C1 segment of cervical spinal cord (tissue), 14 donors: ENCODE results near the gene CACNA1F.
A peak's percentile ranks its signal among the peaks of the same experiment; 100 is the strongest.

ENCODE experiments used
- DNase-seq, 14 donors: peaks; one replicate each; lab custom pipeline; 2025; lab: John Stamatoyannopoulos, UW

CACNA1F gene

DNA sequence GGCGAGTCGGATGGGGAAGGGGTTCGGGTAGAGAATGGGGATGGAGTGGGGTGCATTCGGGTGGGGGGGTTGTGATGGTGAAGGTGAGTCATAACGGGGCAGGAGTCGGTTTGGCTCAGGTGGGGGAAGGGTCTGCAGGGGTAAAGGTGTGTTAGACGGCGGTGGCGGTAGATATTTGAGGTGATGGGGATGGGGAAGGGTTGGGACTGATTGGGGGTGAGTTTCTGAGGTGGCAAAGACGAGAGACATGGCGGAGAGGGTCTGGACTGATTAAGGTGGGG, 33.9 kb downstream of the CACNA1F start:
- DNase-seq = peak in 1 of 14 donors; percentile 22

DNA sequence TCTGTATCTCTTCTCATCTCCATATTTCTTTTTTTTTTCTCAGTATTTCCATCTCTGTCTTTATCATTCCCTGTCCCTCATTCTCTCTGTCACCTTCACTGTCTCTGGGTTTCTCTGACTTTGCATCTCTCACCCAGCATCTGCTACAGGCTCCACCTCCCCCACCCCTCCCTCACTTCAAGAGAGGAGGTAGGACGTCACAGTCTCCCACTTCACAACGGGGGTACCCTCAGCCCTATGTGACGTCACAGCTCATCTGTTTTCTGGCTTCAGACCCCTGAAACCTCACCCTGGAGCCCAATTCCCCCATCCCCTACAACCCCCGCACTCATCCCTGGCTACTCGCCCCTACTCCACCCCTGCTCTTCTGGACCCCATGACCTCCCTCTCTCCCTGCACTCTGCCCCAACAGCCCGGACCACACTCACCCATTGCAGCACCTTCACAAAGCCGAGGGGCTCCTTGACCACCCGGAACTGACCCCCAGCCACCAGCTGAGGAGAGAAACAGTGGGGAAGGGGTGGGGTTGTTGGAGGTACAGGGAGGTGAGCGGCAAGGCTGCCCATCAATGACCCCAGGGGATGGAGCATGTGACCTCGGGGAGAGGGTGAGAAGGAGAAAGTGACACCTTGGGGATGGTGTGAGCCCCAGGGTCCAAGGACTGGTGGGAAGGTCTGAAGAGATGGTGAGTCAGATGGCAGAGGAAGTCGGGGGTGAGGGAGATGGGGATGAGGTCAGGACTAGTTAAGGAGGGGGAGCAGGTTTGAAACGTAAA, 34.4 kb downstream of the CACNA1F start:
- DNase-seq = peak in 1 of 14 donors; percentile 12

DNA sequence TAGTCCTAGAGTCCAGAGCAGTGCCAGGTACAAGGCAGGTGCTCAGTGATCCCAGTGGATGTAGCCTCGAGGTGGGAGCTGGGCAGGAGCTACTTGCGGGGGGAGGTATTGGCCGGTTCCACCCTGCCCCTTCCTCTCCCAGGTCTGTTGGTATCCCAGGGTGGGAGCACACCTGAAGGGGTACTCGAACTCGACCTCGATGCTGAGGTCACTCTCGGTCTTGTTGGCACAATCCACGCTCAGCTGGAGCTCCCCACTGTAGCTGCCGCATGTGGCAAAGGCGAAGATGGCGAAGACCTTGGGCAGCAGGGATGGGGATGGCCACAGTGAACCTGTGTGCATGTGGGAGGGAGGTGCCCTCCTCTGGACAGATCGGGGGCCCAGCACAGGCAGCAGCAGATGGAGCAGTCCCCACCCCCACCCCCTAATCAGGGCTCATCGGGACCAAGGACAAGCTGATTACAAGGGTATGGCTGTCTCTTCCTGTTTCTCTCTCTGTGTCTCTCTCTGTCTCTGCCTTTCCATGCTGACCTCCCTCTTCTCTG, 35.5 kb downstream of the CACNA1F start:
- DNase-seq = peak in 1 of 14 donors; percentile 19

DNA sequence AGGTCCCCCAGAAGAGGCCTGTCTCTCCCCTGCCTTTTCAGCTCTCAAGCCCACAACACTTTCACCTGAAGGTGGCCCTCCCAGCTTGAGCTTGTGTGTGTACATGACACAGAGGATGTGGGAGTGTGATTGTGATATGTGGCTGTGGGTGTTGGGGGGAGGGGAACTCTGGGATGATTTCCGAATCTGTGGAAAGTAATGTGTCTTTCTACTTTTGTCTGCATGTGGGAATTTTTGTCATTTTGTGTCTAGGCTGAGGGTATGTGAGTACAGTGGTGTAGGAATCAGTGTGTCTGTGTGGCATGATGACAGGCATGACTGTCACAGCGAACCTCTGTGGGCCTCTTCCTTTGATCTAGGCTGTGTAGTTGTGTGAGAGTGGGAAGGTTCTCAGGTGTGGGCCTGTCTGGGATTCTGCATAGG, 39.6 kb downstream of the CACNA1F start:
- no peak for DNase-seq

DNA sequence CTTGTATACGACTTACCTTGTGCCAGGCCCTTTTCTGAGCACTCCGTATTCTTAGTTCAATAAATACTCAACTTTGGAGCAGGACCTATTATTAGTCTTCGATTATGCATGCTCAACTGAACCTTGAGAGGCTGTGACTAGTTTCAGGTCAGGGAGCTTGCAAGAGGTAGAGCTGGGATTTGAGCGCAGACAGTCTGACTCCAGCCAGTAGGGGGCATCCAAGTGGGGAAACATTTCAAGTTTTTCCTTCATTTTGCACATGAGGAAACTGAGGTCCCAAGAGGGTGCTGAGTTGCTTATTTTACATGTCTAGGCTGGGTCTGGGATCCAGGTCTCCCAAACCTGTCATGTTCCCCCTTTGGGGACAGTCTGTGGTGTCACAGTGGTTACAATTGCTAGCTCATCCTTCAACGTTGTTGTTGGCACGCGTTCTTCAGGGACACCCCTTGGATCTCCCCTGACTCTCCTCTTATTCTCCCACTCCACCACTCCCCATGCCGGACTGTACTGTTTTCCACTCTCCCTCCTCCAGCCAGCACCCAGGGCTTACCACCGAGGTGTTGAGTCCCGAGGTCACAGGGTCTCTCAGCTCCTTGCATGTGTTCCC, 40.3 kb downstream of the CACNA1F start:
- DNase-seq = peak in 1 of 14 donors; percentile 20

DNA sequence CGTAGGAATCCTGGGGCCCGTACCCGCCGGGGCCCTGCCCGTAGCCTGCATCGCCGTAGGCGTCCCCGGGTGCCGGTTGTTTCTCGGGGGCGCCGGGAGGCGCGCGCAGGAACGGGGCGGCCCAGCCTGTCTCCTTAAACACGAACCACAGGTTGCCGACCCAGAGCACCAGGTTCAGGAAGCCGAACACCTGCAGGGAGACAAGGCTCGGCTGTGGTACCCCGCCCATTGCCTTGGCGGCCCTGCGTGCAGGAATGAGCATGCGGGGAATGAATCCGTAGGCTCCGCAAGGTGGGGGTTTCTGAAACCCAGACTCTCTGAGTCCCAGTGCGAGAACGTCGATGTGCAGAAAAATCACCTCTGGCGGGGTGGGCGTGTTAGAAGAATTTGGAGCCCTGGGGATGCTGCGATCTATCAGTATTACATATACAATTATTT, 41.5 kb downstream of the CACNA1F start:
- no peak for DNase-seq

DNA sequence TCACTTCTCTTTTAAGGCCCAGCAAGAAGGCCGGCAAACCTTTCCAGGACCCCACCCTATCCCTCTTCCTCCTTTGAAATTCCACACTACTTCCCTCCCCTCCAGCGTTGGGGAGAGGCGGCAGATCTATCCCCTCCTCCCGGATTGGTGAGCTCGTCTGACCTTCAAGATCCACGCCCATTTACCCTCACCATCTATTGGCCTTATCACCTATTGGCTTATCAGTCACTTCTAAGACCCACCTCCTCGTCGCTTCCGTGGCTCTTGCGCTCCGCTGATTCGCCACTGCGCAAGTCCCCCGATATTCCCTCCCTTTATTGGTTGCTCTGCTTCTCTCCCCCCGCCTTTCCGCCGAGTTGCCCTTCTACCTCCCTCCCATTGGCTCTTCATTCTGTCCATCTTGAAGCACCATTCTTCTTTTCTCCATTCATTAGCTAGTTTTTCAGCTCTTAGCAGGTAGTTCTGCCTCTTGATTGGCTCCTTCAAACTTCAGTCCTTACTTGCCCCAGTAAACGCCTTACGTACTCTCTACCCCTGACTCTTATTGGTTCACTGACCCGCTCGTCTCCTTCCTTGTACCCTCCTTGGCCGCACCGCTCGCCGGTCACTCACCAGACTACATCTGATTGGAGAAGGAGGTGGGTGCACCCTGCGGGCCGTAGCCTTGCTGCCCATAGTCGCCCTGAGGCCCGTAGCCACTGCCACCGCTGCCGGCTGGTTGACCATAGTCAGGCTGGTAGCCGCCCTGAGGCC, 42.1 kb downstream of the CACNA1F start:
- peak in 13 of 14 donors; percentile 33 to 98 (median 87) for DNase-seq

DNA sequence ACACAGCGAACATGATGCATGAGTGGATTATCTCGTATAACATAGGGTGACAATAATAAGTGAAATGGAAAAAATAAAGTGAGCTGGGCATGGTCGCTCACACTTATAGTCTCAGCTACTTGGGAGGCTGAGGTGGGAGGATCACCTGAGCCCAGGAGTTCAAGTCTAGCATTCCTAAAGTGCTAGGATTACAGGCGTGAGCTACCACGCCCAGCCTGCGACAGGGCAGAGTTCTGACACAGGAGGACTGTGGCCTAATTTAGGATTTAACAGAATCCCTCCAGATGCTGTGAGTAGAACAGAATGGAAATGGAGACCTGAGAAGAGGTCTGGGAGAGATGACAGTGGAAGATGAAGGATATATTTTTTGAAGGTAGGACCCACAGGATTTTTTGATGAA, 43.5 kb downstream of the CACNA1F start:
- no peak for DNase-seq

DNA sequence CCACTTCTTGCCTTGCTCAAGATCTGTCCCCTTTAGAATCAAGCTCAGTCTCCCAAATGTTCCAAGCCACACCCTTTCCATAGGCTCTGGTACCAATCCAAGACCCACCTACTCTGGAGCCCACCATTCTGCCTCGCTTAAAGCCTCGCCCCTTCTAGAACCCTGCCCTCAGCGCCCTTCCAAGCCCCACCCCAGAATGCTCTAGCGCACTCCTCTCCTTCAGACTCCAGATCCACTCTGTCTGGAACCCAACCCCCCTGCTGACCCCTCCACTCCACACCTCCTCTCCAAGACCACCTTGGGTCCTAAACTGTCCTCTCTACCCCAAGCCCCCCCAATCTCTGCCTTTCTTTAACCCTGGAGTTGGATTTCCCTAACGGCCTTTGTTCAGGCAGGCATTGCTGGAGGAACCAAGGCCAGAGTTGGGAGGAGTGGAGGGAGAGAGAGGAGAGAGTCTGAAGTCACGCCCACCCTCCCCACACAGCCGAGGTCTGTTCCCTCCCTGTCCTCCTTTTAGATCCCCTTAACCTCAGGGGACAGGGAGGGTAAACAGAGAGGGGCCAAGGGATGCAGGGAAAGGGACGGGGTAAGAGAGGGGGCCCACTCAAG, 44.6 kb downstream of the CACNA1F start:
- no peak for DNase-seq

DNA sequence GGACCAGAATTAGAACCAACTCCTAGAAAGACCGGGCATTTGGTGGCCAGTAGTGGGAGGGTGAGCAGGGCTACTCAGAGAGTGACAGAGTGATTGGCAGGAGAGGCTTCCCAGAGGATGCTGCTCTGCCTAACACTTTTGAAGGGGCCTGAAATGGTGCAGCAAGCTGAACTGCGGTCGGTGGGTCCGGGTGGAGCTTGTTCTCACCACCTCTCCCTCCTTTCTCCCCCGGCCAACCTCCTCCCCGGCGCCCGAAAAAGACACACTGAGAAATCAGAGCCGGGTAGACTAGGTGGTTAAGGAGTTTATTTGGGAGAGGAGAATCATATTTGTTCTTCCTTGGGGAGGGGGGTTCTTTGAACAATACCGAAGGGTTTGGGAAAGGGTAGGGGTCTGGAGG, 45.6 kb downstream of the CACNA1F start:
- no peak for DNase-seq

DNA sequence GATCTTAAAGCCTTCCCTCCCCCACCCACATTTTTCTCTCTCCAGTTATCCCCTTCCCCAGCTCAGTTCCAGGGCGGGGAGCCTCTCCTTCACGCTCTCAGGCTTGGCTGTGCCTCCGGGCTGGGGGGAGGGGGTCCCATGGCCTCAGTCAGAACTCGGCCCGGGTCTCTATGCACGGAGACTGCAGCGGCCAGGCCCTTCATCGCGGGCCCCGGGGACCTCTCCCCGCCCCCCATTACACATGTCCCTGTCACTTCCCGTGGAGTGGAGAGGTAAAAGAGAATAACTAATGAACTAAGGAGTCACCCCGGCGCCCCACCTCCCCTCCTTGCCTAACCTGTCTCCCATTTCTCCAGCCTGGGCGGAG, 46.1 kb downstream of the CACNA1F start:
- DNase-seq = no peak

DNA sequence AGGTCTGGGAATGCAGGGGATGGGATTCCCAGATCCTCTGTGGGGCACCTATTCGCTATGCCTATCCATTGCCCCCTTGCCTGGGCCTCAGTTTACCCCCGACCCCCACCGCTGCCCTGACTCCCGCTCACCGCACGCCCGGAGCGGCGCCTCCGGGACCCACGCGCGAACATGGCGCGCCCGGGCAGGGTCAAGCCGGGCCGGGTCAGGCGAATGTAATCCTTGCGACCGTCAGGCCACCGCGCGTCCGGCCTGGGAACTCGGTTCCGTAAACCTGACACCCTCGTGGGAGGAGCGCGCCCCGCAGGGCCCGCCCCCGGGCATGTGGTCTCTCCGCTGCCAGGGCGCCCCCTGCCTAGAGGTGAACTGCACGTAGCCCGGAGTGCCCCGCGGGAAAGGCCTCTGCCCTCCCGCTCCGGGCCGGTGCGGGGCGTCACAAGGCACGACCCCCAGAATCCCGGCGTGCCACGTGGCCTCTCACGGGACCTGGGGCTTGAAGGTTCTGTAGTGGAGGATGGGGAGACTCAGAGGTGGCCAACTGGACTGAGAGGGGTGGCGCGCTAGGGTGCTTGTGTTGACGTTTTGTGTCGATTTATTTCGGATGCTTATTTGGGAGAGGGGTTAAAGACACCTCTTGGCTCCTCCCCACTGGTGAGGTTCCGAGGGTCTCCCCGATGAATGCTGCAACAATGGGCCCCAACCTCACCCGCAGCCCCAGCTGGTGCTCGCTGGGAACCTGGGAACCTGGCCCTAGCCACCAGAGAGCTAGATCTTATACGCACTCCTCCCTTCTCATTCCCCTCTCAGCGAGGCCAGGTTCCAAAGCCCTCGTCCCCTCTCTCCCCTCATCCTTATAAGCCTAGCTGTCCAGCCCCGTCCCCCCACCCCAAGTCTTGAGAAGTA, 46.8 kb downstream of the CACNA1F start, which contains the start of gene PRICKLE3:
Gene PRICKLE3, minus strand, starts transcription at position 249 of the 903 bp plus-strand sequence. Its CDS starts 76 bp downstream, at position 173.
- DNase-seq = peak in 12 of 14 donors; percentile 6 to 71 (median 23)

DNA sequence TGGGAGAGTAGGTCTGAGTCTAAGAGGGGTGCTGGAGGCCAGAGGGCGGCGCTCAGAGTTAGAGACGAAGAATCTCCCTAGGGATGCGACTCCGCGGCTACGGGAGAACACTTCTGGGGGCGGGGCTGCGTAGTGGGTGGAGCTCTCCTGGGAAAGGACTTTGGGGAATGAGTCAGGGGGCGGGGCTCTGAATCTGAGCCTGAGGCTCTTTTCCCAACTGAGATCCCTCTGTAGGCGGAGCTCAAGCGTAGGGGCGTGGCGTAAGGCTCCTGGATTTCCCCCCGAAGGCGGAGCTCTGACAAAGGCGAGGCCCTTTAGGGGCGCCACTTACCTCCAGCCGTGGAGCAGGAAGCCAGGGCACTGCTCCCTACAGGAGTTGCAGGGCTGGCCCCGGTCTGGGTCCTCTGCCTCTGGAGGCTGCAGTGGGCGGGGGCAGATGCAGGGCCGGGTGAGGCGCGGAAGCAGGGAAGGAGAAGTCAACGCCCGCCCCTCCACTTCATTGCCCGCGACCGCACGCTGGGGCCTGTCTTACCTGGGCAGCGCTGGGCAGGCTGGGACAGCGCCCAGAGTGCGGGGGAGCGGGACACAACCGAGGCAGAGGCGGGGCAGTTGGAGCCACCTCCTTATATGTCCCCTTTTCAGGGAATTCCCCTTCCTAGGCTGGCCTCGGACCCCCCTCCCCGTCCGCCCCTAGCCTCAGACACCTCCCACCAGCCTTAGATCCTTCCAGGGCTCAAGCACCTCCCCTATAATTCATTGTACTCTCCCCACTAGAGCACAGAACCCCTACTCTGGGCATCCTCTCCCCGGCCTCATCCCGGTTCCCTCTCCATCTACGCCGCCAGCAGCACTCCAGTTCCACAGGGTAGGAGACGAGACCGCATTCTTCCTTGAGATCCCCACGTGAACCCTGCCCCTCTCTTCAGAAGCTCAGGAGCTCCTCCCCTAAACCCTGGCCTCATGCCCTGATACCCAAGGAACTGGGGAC, 48.6 kb downstream of the CACNA1F start:
- DNase-seq = peak in 7 of 14 donors; percentile 1 to 50 (median 14)

DNA sequence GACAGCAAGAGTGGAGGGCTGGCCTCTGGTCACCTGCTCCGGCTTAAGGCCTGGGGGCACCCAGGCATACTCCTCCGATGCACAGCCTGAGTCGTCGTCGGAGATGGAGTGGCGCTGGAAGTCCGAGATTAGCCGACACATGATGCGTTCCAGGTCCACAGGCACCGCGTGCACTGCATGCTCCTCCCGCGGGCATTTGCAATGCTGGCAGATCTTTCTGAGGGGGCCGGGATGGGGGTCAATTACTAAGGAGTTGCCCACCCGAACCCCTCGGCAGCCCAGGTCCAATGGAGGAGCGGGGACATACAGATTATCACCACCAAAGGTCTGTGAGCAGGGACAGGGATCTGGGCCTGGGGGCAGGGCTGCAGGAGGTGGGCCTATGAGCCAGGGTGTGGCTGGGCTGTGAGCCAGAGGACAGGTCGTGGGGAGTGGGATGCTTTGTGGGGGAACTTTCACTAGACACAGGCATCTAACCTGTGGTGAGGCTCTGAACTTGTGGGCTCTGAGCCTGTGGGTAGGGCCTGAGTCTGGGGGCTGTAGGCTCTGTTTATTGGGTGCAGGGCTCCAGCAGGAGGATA, 49.3 kb downstream of the CACNA1F start:
- DNase-seq = no peak

DNA sequence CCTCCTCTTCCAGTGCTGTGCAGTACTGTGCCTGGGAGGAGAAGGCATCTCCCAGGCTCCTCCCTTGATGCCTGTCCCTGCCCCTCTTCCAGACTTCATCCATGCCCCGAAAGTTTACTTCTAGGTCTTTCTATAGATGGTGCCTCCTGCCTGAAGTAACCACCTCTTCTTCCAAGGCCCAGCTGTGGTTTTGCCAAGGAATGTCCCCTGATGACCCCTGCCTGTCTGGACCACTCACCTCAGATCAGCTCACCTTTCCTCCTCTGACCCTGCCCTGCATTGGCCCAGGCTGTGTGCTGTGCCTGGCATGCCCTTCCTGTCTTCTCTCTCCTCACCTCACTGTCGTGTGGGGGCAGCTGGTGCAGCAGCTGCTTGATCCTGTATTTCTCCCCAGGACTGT, 53.8 kb downstream of the CACNA1F start:
- no peak for DNase-seq

DNA sequence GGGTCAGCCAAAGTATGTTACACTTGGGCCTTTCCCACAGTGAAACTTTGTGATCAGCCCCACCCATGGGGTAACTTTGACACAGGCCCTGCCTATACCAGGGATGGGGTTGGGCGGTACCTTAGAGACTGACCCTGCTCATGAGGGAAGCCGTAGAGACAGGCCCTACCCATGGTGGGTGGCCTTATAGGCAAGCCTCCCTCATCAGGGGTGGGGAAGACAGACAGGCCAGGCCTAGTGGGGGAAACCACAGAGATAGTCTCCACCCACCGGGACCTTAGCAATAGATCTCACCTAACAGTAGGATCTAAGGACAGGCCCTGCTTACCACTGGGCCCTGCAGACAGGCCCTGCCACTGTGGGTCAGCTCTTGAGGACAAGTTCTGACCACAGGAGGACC, 54.6 kb downstream of the CACNA1F start:
- DNase-seq = no peak

DNA sequence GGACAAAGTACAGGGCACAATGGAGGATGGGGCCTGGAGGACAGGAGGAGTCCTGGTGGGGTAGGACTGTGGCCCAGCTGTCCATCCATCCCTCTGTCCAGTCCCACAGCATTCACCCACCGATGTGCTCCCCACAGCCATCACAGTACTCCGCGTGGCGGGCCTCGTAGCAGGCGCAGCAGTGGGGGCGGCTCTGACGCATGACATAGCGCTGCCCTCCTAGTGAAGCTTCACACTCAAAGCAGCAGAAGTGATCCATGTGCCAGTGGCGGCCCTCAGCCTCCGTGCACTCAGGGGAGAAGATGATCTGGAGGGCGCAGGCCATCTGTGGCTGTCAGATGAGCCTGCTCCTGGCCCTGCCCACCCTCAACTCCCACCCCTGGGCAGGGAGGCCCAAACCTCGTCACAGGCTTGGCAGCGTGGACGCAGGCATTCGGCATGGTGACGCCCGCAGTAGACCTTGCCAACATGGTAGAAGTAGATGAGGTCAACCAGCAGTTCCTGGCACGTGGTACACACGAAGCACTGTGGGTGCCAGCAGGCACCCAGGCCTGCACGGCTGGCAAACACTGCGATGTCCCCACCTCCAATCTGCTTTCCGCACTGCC, 55.2 kb downstream of the CACNA1F start:
- DNase-seq = no peak

DNA sequence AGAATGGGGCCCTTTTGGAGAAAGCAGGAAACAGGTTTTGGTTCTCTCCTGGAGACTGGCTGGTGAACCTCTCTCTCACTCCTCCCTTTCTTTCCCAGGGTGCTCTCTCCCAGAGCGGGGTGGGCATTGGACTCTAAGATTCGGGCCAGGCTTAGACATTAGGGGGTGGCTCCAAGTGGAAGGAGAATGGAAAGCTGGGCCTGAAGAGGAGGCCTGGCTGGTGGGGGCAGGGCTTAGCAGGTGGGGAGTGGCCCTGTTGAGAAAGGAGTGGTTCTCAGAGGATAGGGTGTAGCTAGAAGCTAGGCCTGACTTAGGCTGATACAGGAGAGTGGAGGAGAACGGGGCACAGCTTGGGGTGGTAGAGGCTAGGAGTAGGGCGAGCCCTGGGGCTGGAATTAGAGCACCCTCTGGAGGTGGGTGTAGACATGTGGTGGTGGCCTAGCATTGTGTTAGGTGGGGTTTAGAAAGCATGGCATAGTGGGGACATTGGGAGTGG, 55.8 kb downstream of the CACNA1F start:
- no peak for DNase-seq
